HG02981 (cell line): Measurements from ENCODE around the gene NID1.
"Not testable (repeated sequence)": the region's sequence is repeated elsewhere in the genome, so short reads cannot be mapped to it uniquely, and the experiment has no call there.

Experiments
- ATAC-seq: cut with Tn5 transposase; IDR thresholded peaks from one replicate; pipeline ENCODE4 v1.9.1; 2021; ENCODE audit warnings: mild to moderate bottlenecking, moderate library complexity; ENCODE audit not compliant: unreplicated experiment

NID1 gene

DNA sequence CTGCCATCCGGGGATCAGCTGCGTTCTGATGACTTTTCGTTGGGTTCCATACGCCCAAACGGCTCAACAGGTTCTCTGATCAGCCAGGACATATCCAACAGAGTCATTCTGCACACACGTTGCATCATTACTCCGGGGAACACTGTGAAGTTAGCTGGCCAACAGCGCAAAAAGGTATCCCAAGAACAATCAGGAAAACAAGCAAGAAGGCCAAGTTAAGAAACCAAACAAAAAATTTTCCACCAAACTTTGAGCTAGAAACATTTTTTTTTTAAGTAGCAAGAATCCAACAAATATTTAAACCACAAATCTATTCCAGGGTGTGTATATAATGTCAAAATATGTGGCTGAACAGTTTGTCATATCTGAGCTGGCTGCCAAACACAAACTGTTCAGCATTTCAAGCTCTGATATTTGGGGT, 29.2 kb downstream of the NID1 start:
- ATAC-seq: no peak

DNA sequence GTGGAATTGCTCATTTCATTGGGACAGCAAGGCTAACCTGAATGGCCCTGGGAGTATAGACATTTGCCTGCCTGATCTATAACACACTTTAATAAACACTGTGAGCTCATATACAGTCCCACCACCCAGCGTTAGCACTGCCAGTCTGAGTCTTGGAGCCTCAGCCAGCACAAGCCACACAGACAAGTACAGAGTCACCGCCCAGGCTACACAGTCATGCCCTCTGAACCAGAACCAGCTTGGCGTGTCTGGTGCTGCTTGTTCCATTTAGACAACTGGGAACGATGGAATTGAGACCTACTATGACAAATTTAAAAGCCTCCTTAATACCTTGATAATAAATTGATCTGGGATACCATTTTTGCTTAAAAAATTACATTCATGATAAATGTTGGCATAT, 31.6 kb downstream of the NID1 start:
- no peak for ATAC-seq

DNA sequence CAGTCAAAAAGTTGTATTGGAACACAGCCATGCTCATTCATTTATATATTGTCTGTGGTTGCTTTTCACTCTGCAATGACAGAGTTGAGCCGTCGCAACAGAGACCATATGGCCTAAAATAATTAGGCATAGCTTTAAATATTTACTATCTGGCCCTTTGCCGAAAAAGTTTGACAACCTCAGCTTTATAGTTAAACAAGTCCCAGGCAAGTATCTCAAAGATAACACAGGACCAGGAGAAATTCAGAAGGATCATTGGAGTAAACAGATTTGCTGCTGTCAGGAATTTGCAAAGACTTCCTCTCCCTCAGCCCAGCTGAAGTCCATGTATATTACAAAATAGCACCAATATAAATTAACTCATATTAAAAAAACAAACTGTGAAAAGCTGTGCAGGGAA, 34.4 kb downstream of the NID1 start:
- ATAC-seq: no peak

DNA sequence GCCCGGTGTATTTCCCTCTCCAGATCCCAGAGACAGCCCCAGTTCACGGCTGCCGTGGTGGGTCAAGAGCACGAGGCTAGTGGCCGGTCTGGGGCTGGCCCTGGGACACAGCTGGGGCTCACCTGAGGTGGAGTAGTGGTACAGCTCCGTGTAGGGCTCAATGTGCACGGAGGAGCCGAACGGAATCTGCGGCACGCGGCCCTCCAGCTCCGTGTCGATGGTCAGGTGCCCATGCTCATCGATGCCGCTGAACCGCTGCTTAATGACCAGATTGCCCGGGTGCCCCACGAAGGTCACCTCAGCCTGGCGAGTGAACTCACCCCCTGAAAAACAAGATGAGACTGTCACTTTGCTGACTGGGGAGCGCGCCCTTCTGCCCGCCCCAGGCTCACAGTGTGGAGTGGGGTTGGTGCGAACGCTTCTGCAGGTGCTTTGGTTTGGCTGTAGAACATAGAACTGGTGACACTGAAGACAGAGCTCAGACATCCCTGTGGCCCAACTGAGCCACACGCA, 35.4 kb downstream of the NID1 start:
- no peak for ATAC-seq

DNA sequence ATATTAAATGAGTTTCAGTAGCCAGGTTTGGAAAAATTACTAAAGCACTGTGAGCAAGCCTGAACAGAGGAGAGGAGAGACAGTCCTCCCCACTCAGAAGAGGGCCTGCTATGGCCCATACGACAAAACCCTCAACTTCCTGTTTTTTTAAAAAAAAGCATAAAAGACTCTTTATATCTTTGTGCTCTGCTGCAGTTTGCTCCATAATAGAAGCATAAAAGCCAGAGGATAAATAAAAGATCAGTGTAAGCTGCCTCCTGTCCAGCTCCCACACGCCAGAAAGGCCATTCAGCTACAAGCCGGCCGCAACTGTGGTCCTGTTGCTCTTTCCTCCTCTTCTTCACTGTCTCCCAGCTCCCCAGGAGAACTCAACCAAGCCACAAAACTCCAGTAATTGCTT, 37.8 kb downstream of the NID1 start:
- ATAC-seq: no peak

DNA sequence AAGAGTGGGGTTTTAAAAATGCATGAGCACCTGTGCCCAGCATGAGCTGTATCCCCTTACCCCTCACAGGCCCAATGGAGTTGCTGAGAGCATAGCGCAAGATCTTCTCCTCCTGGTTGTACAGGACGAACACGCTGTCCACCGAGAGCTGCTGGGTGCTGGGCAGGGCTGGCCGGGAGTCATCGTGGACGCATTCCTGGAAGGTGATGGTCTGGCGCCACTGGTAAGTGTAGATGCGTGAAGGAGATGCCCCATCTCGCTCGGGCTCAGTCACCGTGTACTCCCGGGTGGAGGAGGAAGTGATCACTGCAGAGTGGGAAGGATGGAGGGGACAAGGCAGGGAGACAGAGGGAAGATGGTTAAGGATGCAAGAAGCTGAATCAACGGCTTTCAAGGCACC, 39.1 kb downstream of the NID1 start:
- ATAC-seq: no peak

DNA sequence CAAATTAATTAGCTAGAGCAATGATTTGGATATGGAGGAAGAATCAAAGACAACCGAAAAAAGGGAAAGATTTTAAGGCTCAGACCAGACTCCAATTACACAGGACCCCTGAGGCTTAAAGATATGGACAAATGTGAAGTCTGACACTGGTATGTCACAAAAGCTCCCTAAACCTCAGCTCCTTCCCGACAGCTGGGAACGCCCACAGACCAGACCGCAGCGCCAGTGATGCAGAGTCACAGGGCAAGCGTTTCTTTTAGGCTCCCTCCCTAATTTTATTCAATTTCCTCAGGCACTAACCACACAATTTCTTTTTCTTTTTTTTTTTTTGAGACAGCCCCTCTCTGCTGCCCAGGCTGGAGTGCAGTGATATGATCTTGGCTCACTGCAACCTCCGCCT, 40.2 kb downstream of the NID1 start:
- ATAC-seq: no peak

DNA sequence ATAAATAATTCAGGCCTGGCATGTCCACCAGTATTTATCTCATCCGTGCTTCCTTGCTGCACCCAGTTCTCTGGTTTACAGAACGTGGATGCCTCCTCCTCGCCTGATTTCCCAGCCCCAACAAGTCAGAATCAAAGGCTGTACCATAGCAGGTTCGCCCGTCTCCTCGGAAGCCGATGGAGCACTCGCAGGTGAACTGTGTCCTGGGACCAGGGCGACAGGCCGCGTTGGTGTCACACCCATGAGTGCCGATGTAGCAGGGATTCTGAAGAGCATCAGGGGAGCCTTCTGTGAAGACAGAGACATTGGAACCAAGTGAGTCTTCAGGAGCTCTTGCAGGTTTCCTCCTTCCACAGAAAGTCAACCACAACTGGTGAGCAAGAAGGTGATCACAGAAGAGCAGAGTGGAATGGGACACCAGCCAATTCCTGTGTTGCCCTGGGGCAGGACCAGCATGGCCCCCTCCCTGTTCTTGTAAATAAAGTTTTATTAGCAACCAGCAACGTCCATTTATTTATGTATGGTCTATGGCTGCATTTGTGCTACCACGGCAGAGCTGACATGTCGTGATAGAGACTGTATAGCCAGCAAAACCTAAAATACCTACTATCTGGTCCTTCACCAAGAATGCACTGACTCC, 40.8 kb downstream of the NID1 start:
- no peak for ATAC-seq

DNA sequence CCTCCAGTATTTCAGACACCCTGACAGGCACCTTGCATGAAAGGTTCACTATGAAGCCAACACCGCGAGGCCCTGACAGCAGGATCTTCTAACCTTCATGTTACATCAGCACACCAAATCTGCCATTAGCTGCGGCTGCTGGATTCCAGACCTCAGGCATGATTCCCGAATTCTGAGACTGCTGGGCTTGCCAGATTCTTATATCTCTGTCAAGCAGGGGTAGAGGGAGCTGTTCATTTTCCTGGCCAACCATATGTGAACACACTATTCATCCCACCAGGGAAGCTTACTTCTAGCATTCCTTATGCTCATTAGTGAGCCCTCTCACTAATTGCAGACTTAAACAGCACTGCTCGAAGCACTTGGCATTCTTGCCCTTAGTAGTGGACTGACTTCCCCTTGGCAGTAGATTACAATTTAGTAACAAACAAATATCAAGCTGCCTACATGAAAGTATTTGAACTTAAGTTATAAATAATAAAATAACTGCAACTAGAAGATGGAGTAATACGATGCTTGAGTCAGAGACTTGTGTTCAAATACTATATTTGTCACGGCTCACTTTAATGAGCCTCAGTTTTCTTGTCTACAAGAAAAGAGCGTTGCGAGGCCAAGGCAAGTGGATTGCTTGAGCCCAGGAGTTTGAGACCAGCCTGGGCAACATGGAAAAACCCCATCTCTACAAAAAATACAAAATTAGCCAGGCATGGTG, 43.3 kb downstream of the NID1 start:
- no peak for ATAC-seq

DNA sequence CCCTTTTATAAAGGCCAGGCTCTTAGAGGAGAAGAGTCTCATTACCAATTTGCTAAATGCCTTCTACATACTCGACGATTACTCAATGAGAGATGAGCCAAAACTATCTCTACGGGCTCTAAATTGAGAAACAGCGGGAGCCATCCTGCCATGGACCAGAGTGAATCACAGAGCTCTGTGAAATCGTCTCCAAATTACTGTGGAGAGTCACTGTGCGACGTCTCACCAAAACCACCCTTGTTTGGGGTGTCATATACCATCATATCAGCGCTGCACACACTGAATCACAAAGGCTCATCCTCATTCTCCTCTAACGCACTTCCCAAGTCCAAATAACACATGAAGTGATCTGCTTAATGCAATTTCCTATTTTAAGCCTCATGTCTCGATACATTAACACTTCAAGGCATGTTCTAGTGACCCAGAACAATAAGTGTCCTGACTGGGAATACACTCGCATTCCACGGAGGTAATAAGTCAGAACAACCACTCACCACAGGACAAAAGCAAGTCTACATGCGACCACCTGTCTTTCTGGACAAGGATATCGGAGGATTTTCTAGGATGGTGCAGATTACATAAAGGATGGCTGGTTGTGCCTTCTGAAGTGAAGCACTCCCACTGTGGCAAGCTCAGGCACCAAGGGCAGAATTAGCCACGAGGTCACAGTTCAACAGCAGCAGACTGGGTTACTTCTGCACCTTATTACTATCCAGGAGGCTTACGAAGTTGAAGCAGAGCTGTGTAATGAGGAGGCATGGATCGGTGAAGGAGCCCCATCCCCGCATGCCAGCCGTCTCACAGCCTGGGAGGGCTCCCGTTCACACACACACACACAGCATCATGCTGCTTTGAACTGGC, 44.3 kb downstream of the NID1 start:
- ATAC-seq: no peak

DNA sequence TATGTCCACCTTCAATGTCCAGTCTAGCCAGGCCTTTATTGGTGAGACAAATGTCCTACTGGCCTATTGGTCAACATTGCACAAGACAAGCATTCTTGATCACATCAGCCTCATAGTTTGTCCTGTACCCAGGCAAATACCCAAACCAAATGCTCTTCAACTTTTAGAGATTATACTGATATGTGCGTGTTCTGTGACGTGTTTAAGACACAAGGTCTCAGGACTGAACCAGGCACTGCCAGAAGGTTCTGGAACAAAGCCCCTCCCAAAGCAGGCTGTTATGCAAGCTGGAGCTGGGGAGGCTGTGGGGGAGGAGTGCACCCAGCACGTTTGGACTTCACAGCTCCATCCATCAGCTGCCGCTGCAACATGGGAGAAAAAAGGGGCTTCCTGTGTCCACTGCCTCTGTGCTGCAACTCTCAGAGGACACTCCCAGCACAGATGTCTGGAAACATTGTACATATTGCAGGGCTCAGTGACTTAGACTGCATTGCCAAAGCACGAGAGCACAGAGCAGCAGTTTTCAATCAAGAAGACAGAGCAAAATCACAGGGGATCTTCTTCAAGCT, 45.9 kb downstream of the NID1 start:
- ATAC-seq: no peak

DNA sequence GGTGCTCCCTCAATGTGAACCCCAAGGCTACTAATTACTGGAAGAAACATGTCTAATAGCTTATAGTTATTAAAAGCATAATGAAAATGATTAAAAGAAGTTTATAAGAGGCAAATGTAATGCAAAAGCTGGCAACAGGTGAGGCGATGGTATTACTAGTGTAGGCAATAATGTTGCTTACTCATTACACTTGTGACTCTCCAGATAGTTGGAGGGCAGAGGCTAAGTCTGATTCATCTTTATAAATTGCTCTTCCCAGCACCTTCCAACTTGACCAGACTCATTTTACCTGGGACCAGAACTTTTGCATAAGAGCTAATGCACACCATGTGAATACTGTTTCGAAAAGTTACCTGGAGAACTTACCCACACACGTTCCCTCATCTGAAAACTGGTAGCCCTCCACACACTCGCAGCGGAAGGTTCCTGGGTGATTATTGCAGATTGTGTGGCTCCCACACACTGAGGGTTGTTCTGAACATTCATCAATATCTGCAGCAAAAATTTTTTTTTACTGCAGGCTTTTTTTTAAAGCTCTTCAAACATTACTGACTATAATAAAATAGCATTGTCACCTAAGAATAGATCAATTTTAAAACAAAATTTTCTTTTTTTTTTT, 48.0 kb downstream of the NID1 start:
- no peak for ATAC-seq

DNA sequence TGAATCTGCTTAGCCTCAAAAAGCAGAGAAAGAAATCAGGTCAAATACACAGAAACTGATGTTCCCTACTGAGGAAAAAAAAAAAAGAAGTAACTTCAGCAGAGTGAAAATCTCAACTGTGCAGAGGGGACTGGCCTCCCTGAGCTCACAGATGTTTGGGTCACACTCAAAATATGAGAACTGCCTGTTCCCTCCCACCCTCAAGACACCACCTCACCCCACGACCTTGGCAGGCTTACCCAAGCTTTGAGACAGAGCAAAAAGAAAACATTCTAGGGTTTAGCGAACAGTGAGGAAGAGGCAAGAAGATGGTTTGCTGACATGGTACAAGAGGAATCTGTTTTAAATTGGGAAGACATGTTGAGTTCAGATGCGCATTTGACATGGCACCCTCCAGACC, 48.8 kb downstream of the NID1 start:
- ATAC-seq: no peak

DNA sequence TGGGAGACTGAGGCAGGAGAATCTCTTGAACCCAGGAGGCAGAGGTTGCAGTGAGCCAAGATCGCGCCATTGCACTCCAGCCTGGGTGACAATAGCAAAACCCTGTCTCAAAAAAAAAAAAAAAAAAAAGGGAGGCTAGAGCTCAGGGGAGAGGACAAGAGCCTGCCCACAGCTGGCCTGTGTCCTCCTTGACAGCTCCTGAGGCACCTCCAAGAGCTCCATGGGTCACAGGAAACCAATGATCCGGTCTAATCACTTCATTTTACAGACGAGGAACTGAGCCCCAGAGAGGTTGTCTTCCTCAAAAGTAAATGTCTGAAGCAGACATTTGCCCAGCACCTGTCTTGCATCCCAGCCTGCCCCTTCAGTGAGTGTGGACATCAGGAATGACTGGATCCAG, 49.4 kb downstream of the NID1 start:
- ATAC-seq: no peak

DNA sequence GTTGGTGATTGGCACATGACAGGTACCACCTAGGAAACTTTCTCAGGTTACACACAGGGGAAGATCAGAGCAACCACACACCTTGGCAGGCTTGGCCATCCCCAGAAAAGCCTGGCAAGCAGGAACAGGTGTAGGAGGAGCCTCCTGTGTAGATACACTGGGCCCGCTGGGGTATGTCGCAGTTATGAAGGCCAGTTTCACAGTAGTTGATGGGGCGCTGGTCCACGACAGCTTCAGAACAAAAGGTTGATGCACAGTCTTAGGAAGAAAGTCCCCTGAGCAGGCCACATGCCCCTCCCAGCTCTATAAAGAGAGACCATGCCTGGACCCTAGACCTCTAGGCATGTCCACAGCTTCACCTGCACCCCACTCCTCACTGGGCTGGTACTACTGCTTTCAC, 51.6 kb downstream of the NID1 start:
- ATAC-seq: no peak

DNA sequence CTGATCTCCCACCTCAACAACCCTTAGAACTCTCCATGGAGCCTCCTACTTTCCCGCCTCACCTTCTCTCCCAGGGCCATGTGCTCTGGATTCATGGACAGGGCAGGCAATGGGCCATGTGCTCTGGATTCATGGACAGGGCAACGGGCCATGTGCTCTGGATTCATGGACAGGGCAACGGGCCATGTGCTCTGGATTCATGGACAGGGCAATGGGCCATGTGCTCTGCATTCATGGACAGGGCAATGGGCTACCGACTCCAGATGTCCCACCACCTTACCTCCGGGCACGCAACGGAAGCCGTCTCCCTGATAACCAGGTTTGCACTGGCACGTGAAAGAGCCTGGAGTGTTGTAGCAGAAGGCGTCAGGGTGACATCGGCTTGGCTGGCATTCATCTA, 53.2 kb downstream of the NID1 start:
- ATAC-seq: no peak

DNA sequence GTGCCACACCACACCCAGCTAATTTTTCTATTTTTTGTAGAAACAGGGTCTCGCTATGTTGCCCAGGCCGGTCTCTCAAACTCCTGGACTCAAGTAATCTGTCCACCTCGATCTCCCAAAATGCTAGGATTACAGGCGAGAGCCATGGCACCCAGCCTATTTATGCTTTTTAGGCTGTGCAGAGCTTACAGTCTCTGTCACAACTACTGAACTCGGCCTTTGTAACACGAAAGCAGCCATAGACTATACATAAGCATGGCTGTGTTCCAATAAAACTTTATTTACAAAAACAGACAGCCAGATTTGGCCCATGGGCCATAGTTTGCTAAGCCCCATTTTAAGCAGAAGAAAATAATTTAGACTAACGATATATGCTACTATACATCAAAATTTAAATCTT, 54.4 kb downstream of the NID1 start:
- no peak for ATAC-seq

DNA sequence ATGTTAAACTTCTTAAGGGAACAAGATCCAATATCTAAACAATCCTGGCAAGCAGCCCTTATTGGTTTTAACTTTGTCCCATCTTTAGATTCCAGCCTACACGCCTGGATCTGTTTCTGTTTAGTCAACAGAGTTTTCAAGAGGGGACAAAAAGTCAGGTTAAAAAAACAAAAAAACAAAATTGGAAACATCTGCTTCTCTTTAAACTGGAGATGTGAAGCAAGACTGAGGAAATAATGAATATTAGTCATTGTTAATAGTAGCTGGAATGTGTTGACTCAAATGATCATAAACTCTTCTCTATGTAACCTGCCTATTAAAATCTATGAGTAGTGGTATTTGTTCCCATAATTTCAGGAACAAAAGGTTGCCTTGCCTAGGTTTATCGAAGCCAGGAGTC, 55.0 kb downstream of the NID1 start:
- ATAC-seq: no peak

DNA sequence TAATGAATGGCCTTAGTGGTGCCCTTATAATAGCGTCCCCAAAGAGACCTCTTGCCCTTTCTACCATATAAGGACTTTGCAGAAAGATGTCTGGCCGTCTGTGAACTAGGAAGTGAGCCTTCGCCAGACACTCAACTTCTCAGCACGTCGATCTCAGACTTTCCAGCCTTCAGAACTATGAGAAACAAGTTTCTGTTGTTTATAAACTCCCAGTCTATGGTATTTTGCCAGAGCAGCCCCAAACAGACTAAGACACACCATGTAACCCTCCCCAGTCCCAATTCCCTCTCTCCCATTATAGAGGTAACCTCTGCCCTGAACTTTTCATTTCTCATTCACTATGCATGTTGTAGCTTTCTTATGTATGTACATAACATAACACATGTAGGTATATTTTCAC, 55.7 kb downstream of the NID1 start:
- ATAC-seq: no peak

DNA sequence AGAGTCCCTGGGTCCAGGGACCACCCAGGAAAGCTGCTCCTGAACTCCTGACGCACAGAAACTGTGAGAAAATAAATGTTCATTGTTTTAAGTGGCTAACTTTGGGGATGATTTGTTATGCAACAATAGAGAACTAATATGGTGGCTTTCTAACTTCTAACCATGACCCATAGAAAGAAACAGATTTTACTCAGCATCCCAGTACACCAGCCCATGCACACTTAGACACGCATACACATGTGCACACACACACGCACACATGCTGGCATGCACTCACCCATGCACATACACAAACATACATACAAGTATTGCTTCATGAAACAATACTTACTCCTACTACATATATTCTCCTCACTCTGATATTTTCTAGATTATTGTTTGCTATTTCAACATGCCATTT, 57.1 kb downstream of the NID1 start:
- no peak for ATAC-seq

DNA sequence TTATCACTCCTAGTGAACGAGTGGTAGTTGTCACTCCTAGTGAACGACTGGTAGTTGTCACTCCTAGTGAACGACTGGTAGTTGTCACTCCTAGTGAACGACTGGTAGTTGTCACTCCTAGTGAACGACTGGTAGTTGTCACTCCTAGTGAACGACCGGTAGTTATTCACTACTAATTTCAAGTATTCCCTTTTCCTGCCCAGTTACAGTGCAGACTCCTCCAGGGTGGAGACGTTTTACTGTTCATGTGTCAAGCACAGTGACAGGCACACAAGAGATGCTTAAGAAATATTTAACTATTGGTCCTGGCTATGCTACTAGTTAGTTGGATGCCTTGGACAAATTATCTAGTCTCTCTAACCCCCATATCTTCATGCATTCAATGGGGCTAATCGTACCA, 61.8 kb downstream of the NID1 start:
- not testable (repeated sequence) for ATAC-seq
